22Rv1 (cell line): ENCODE measurements around the gene MTNR1A.

ENCODE experiments used
- CTCF ChIP-seq: fragments of 450-650 bp; IDR thresholded peaks from 2 replicates; pipeline ENCODE4 v1.5.1; 2017; ENCODE audit warnings: mild to moderate bottlenecking
- ZFX ChIP-seq: fragments of 450-650 bp; IDR thresholded peaks from 2 replicates; pipeline ENCODE4 v1.6.1; 2017; ENCODE audit warnings: antibody characterized with exemption, borderline replicate concordance

GRCh38 chr4:186584912-186585311 lies 29.5 kb upstream of the MTNR1A start:
- TF ChIP-seq CTCF, result no peak
- TF ChIP-seq ZFX, result no peak
